Activated CD8-positive, alpha-beta memory T cell treated with anti-CD3 and anti-CD28 coated beads for 36 hours (primary cell): Measurements from ENCODE around the gene SMIM29. TPM values are rescaled to one million over a fixed set of nuclear protein-coding genes. Genes with fewer than 3 reads are reported as not detected.

Source experiments
- CTCF ChIA-PET: fragments of 350-600 bp; sonication (Branson Sonifier 250); formaldehyde crosslinking; loops from one replicate; lab custom pipeline; 2021; ENCODE audit warnings: antibody characterized with exemption; lab: Charles Lee
- POLR2A ChIA-PET: fragments of 350-600 bp; sonication (Branson Sonifier 250); formaldehyde crosslinking; loops from one replicate; lab custom pipeline; 2021; ENCODE audit warnings: antibody characterized with exemption; lab: Charles Lee
- total RNA-seq, 2 experiments: library from RNA; stranded (reverse); gene quantifications; one replicate each; pipeline ENCODE4 v1.2.3, GENCODE V29; 2021

Gene SMIM29
- total RNA-seq, result 10 to 100 TPM; 22.4 to 23.5 TPM

GRCh38 chr6:34248727-34249468, at the start of gene SMIM29:
TSS of gene SMIM29 (minus strand) at chr6:34249006. CDS start at chr6:34247791, 1,215 bp downstream.
- POLR2A ChIA-PET, result interaction anchor here (0.6 to 3.2 kb wide), 11 partner anchors 12 to 177 kb away, joined by 3 to 15 read pairs (median 4); partner anchors contain the start of genes HMGA1 and RPS10
- CTCF ChIA-PET, result interaction anchor here (0.6 to 3.2 kb wide), 24 partner anchors 9 to 359 kb away, joined by 3 to 32 read pairs (median 4); partner anchors contain the start of genes HMGA1, NUDT3 and RPS10

GRCh38 chr6:34295721-34296120, 46.9 kb upstream of the SMIM29 start:
- POLR2A ChIA-PET, result no interaction called here
- CTCF ChIA-PET, result interaction anchor here (1.0 kb wide), 1 partner anchor 25 kb away, joined by 3 read pairs; no protein-coding TSS in a partner anchor

- ChIA-PET CTCF (no interaction called here), POLR2A (no interaction called here)
Observed at GRCh38 chr6:34292954-34293353, 44.1 kb upstream of the SMIM29 start.

GRCh38 chr6:34289137-34289536, 40.3 kb upstream of the SMIM29 start:
- POLR2A ChIA-PET, result no interaction called here
- CTCF ChIA-PET, result interaction anchor here (1.3 kb wide), 1 partner anchor 13 kb away, joined by 3 read pairs; no protein-coding TSS in a partner anchor

GRCh38 chr6:34288581-34288980, 39.8 kb upstream of the SMIM29 start:
- CTCF ChIA-PET, result interaction anchor here (1.3 kb wide), 1 partner anchor 13 kb away, joined by 3 read pairs; no protein-coding TSS in a partner anchor
- POLR2A ChIA-PET, result no interaction called here

- CTCF ChIA-PET, result no interaction called here
- POLR2A ChIA-PET, result no interaction called here
Observed at GRCh38 chr6:34285448-34286164, 36.8 kb upstream of the SMIM29 start.

- POLR2A ChIA-PET, result no interaction called here
- CTCF ChIA-PET, result no interaction called here
Observed at GRCh38 chr6:34284563-34285447, 36.0 kb upstream of the SMIM29 start.

GRCh38 chr6:34281702-34282334, 33.0 kb upstream of the SMIM29 start:
- ChIA-PET POLR2A (no interaction called here), CTCF (interaction anchor here (0.8 kb wide), 1 partner anchor 31 kb away, joined by 3 read pairs; no protein-coding TSS in a partner anchor)

- POLR2A ChIA-PET, result no interaction called here
- CTCF ChIA-PET, result no interaction called here
Observed at GRCh38 chr6:34280216-34280615, 31.4 kb upstream of the SMIM29 start.

- ChIA-PET CTCF (no interaction called here), POLR2A (no interaction called here)
Observed at GRCh38 chr6:34278833-34279232, 30.0 kb upstream of the SMIM29 start.

GRCh38 chr6:34277763-34278112, 28.9 kb upstream of the SMIM29 start:
- CTCF ChIA-PET, result no interaction called here
- POLR2A ChIA-PET, result no interaction called here

GRCh38 chr6:34276881-34277762, 28.3 kb upstream of the SMIM29 start:
- CTCF ChIA-PET, result no interaction called here
- POLR2A ChIA-PET, result no interaction called here

GRCh38 chr6:34276191-34276590, 27.4 kb upstream of the SMIM29 start:
- ChIA-PET CTCF (interaction anchor here (1.0 to 1.3 kb wide), 2 partner anchors 13 to 27 kb away, joined by 3 read pairs; partner anchors contain the start of gene SMIM29), POLR2A (no interaction called here)

- POLR2A ChIA-PET, result no interaction called here
- CTCF ChIA-PET, result interaction anchor here (1.0 to 1.3 kb wide), 2 partner anchors 13 to 26 kb away, joined by 3 read pairs; partner anchors contain the start of gene SMIM29
Observed at GRCh38 chr6:34275128-34275804, 26.5 kb upstream of the SMIM29 start.

- CTCF ChIA-PET, result interaction anchor here (1.0 kb wide), 1 partner anchor 9 kb away, joined by 5 read pairs; no protein-coding TSS in a partner anchor
- POLR2A ChIA-PET, result interaction anchor here (0.9 kb wide), 1 partner anchor 25 kb away, joined by 3 read pairs; no protein-coding TSS in a partner anchor
Observed at GRCh38 chr6:34274129-34274528, 25.3 kb upstream of the SMIM29 start.

- CTCF ChIA-PET, result interaction anchor here (1.0 kb wide), 1 partner anchor 10 kb away, joined by 5 read pairs; no protein-coding TSS in a partner anchor
- POLR2A ChIA-PET, result no interaction called here
Observed at GRCh38 chr6:34273242-34273805, 24.5 kb upstream of the SMIM29 start.
